GM12878 (cell line): ENCODE data around the gene AP3S1. TPM values are rescaled to one million over a fixed set of nuclear protein-coding genes. Genes with fewer than 3 reads are reported as not detected.

ENCODE experiments used
- ATAC-seq: fragments of 200-7000 bp; cut with Tn5 transposase; 3 replicates; pipeline ENCODE4 v1.9.1; 2020; ENCODE audit warnings: mild to moderate bottlenecking, moderate library complexity
- BruUV-seq: library from RNA; stranded (reverse); fragments of 400-500 nt; replicated peaks from 2 replicates; lab custom pipeline; 2021; lab: Mats Ljungman, UMichigan
- CTCF ChIA-PET: fragments of 300-600 bp; sonication (Branson Sonifier 250); formaldehyde crosslinking; extraction: SDS; loops from one replicate; lab custom pipeline; 2021; ENCODE audit warnings: inconsistent platforms; lab: Yijun Ruan, JAX
- POLR2A ChIA-PET: fragments of 350-600 bp; formaldehyde crosslinking; extraction: SDS; loops from one replicate; lab custom pipeline; 2021; ENCODE audit warnings: inconsistent platforms; lab: Charles Lee
- RAD21 ChIA-PET: fragments of 300-600 bp; sonication (Branson Sonifier 250); formaldehyde crosslinking; loops from one replicate; lab custom pipeline; 2023; ENCODE audit warnings: antibody characterized with exemption; ENCODE audit not compliant: unreplicated experiment; lab: Charles Lee
- SMC1A ChIA-PET: fragments of 300-600 bp; sonication (Branson Sonifier 250); formaldehyde crosslinking; loops from one replicate; lab custom pipeline; 2023; ENCODE audit not compliant: unreplicated experiment, uncharacterized antibody; lab: Charles Lee
- DNase-seq: peaks from one replicate; pipeline ENCODE4 v3.0.0-alpha.2; 2011; ENCODE audit warnings: low read depth, low spot score
- FAIRE-seq: peaks from 3 replicates; lab custom pipeline; 2011; peaks lifted over from hg19 to GRCh38; lab: Jason Lieb, UNC
- H2AFZ ChIP-seq: 2 replicates; pipeline ENCODE4 v1.6.0; 2011; ENCODE audit warnings: low read depth, low read length, control low read depth; ENCODE audit not compliant: control insufficient read depth
- H3K27ac ChIP-seq: 2 replicates; pipeline ENCODE4 v1.5.1; 2011; ENCODE audit warnings: control low read depth; ENCODE audit not compliant: control insufficient read depth, insufficient read depth
- H3K27me3 ChIP-seq, 2 experiments: replicated peaks in 1 of 2; 2 replicates each; pipeline versions ENCODE4 v1.6.0 to v1.6.1; 2011; ENCODE audit warnings: low read length in 1 of 2; ENCODE audit not compliant: control insufficient read depth in 2 of 2, insufficient read depth in 2 of 2
- H3K36me3 ChIP-seq, 2 experiments: 2 replicates each; pipeline ENCODE4 v1.5.1; 2011; ENCODE audit warnings: low read length in 1 of 2; ENCODE audit not compliant: control insufficient read depth in 2 of 2, insufficient read depth in 2 of 2
- H3K4me1 ChIP-seq: 2 replicates; pipeline ENCODE4 v1.6.1; 2011; ENCODE audit warnings: mild to moderate bottlenecking, low read length, moderate library complexity, mixed read lengths; ENCODE audit not compliant: control insufficient read depth, insufficient read depth
- H3K4me2 ChIP-seq: 2 replicates; pipeline ENCODE4 v1.6.0; 2011; ENCODE audit warnings: control low read depth; ENCODE audit not compliant: control insufficient read depth, insufficient read depth
- H3K4me3 ChIP-seq: fragments of 200-600 bp; sonication (generic); 2 replicates; pipeline ENCODE4 v1.5.1; 2016
- H3K79me2 ChIP-seq: 2 replicates; pipeline ENCODE4 v1.6.0; 2011; ENCODE audit warnings: low read length; ENCODE audit not compliant: control insufficient read depth, insufficient read depth
- H3K9ac ChIP-seq: 2 replicates; pipeline ENCODE4 v1.8.0; 2011; ENCODE audit warnings: low read length, control low read depth, mixed read lengths; ENCODE audit not compliant: control insufficient read depth, insufficient read depth
- H3K9me3 ChIP-seq: replicated peaks from 3 replicates; pipeline ENCODE4 v1.5.1; 2011; ENCODE audit warnings: mild to moderate bottlenecking, low read length; ENCODE audit not compliant: control insufficient read depth, insufficient read depth
- H4K20me1 ChIP-seq: 2 replicates; pipeline ENCODE4 v1.6.0; 2011; ENCODE audit not compliant: control insufficient read depth, insufficient read depth
- IKZF2 ChIP-seq, 2 experiments: fragments of 450-650 bp; IDR thresholded peaks; 2 replicates each; pipeline ENCODE4 v1.6.1; 2017; ENCODE audit warnings: mild to moderate bottlenecking in 2 of 2, moderate library complexity in 2 of 2
- KAT2A ChIP-seq: conservative IDR thresholded peaks from 2 replicates; pipeline ENCODE4 v1.6.1; 2011; ENCODE audit warnings: low read depth, low read length; ENCODE audit not compliant: control insufficient read depth
- MYB ChIP-seq: fragments of 150-350 bp; IDR thresholded peaks from 2 replicates; pipeline ENCODE4 v1.6.1; 2014; ENCODE audit warnings: mild to moderate bottlenecking, low read depth, low read length, borderline replicate concordance
- PAX5 ChIP-seq: IDR thresholded peaks from 2 replicates; pipeline ENCODE4 v1.6.1; 2011; ENCODE audit warnings: low read depth, low read length, borderline replicate concordance
- POLR2AphosphoS2 ChIP-seq: IDR thresholded peaks from 2 replicates; pipeline ENCODE4 v1.6.1; 2011; ENCODE audit warnings: low read depth, mild to moderate bottlenecking, low read length, improper control_type of control experiment, moderate library complexity
- RFX5 ChIP-seq: IDR thresholded peaks from 2 replicates; pipeline ENCODE4 v1.6.1; 2011; ENCODE audit warnings: low read depth, low read length, improper control_type of control experiment
- ZNF217 ChIP-seq: fragments of 450-650 bp; IDR thresholded peaks from 2 replicates; pipeline ENCODE4 v1.6.1; 2017; ENCODE audit warnings: antibody characterized with exemption, mild to moderate bottlenecking
- WGBS: methylation state at CpG from one replicate; pipeline ENCODE4 v1.1.6; 2016; ENCODE audit warnings: low lambda C conversion rate; ENCODE audit not compliant: insufficient replicate concordance, insufficient coverage; ENCODE audit errors: missing lambda C conversion rate; 5-methylcytosine and 5-hydroxymethylcytosine counted together
- in situ Hi-C: fragments of 300-500 bp; cut with MboI; formaldehyde crosslinking; loops from 9 replicates; pipeline ENCODE4 v1.14.3; 2018; ENCODE audit warnings: mixed read lengths
- intact Hi-C: fragments of 100-400 bp; cut with micrococcal nuclease; formaldehyde crosslinking; loops from one replicate; pipeline ENCODE4 v1.14.2; 2022; ENCODE audit not compliant: unreplicated experiment
- polyA plus RNA-seq, 11 experiments: library from polyadenylated mRNA; depleted of rRNA in 4 of 11; unstranded in 6 of 11; stranded (reverse) in 5 of 11; fragments of >200 nt; fragmentation: Nextera tagmentation in 4 of 11; fragmentation: Illumina TruSeq in 1 of 11; extraction: Ambion mirVana in 4 of 11; extraction: Trizol in 1 of 11; gene quantifications; 1 replicate in 1 of 11; 2 replicates in 10 of 11; pipeline versions ENCODE4 v1.2.1 to v1.2.3, GENCODE V29; 2011 to 2016; ENCODE audit warnings: inconsistent platforms in 2 of 11, missing spikeins in 2 of 11, low read depth in 1 of 11
- total RNA-seq, 4 experiments: library from RNA; depleted of rRNA in 3 of 4; stranded (reverse); fragments of >200 nt in 3 of 4; fragmentation: Illumina TruSeq in 1 of 4; extraction: Trizol in 1 of 4; gene quantifications; 2 replicates each; pipeline versions ENCODE4 v1.2.1 to v1.2.3, GENCODE V29; 2013 to 2021
- TF ChIP-seq, protein P1 (sequence below): fragments of 450-650 bp; formaldehyde crosslinking; IDR thresholded peaks from 2 replicates; pipeline ENCODE4 v1.5.0; 2022; ENCODE audit warnings: mild to moderate bottlenecking, missing genetic modification characterization

Gene AP3S1
- total and polyA plus RNA-seq, 10 of the 15 experiments (the other 5 are each of a cell fraction or from before 2014, with no cell fraction given) = 36.4 to 137 (median 67.5) TPM

DNA sequence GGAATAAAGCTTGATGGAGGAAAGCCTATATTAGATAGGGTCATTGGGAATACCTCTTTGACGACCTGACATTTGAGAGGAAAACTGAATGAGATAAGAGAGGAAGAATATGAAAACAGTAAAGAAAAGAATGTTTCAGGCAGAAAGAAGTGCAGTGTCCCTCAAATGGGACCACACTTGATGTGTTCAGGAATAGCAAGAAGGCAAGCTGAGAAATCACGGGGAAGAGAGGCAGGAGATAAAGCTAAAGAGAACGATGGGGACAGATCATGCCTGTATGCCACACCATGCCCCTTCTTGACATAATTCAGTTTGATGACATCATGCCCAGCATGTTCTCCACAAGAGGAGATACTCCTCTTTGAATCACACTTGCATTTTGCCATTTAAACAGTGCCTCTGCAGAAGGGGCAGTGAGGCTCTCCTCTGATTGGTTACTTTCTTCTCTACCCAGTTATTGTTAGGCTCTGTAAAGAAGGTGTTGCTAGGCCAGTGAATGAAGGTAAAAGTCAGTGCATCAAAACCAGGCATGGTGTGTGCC lies 7.6 kb downstream of the AP3S1 start:
- in situ Hi-C loops (loop anchor here (25.0 kb wide), 1 partner anchor 213 kb away; no protein-coding TSS in a partner anchor), intact Hi-C loops (loop anchor here (10.0 kb wide), 1 partner anchor 1415 kb away; no protein-coding TSS in a partner anchor)
- Histone ChIP-seq H3K36me3 (no peaks in the 10 kb centered on the region; a peak in 1 of 4 replicates), H3K27ac (no peak overlapping the region), H3K4me1 (peaks cover 14% of the 10 kb centered on the region; the same call in 1 of the 2 replicates), H3K9ac (no peak overlapping the region), H3K4me2 (no peak overlapping the region), H2AFZ (no peak overlapping the region), H3K9me3 (peaks cover 2% of the 10 kb centered on the region; the same call in 2 of the 3 replicates), H4K20me1 (peaks cover 5% of the 10 kb centered on the region; the same call in 1 of the 2 replicates), H3K4me3 (no peak overlapping the region), H3K27me3 (no peaks in the 10 kb centered on the region)
- FAIRE-seq (no peak), DNase-seq (no peak), ATAC-seq (no peak; the same call in 2 of the 3 replicates)
- RAD21 ChIA-PET = interaction anchor here (1.0 kb wide), 1 partner anchor 227 kb away, joined by 4 read pairs; no protein-coding TSS in a partner anchor
- SMC1A ChIA-PET = interaction anchor here (1.0 kb wide), 1 partner anchor 33 kb away, joined by 3 read pairs; no protein-coding TSS in a partner anchor
- POLR2A ChIA-PET = interaction anchor here (1.3 kb wide), 1 partner anchor 9 kb away, joined by 3 read pairs; the partner anchor contains the start of gene ATG12
- CTCF ChIA-PET = no interaction called here
- no TSS peak for BruUV-seq
- 97% methylated on average over 3 of the region's 3 CpGs for WGBS
- TF ChIP-seq RFX5 (no peak), ZNF217 (no peak), KAT2A (no peak), IKZF2 (IDR thresholded peaks at IDR 0.05) (no peak), MYB (no peak), PAX5 (no peak), POLR2AphosphoS2 (no peak)
- TF ChIP-seq, protein P1, sequence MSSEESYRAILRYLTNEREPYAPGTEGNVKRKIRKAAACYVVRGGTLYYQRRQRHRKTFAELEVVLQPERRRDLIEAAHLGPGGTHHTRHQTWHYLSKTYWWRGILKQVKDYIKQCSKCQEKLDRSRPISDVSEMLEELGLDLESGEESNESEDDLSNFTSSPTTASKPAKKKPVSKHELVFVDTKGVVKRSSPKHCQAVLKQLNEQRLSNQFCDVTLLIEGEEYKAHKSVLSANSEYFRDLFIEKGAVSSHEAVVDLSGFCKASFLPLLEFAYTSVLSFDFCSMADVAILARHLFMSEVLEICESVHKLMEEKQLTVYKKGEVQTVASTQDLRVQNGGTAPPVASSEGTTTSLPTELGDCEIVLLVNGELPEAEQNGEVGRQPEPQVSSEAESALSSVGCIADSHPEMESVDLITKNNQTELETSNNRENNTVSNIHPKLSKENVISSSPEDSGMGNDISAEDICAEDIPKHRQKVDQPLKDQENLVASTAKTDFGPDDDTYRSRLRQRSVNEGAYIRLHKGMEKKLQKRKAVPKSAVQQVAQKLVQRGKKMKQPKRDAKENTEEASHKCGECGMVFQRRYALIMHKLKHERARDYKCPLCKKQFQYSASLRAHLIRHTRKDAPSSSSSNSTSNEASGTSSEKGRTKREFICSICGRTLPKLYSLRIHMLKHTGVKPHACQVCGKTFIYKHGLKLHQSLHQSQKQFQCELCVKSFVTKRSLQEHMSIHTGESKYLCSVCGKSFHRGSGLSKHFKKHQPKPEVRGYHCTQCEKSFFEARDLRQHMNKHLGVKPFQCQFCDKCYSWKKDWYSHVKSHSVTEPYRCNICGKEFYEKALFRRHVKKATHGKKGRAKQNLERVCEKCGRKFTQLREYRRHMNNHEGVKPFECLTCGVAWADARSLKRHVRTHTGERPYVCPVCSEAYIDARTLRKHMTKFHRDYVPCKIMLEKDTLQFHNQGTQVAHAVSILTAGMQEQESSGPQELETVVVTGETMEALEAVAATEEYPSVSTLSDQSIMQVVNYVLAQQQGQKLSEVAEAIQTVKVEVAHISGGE (CRISPR knock-in tag) = no peak
- TF ChIP-seq, all 136 proteins: peak for 0
- H3K79me2 ChIP-seq = peaks cover 87% of the 10 kb centered on the region
